ENCODE measurements around the gene ZNF343. TPM values are rescaled to one million over a fixed set of nuclear protein-coding genes. Genes with fewer than 3 reads are reported as not detected.

The ZNF343 gene
- total and polyA plus RNA-seq, 10 of the 15 experiments (the other 5 are each of a cell fraction or from before 2014, with no cell fraction given) = 1.3 to 11.1 (median 9.0) TPM

- TF ChIP-seq RAD21 (IDR thresholded peaks at IDR 0.05; ENCODE audit: insufficient read depth, low read depth, low read length) = no peak
- peak; percentile 100 for TF ChIP-seq RB1 (IDR thresholded peaks at IDR 0.05; ENCODE audit: borderline replicate concordance)
- TF ChIP-seq BRCA1 (IDR thresholded peaks at IDR 0.05; ENCODE audit: low read depth, low read length) = no peak
- TF ChIP-seq HCFC1 (IDR thresholded peaks at IDR 0.05; ENCODE audit: low read length) = peak; percentile 84
- TF ChIP-seq NRF1 (conservative IDR thresholded peaks at IDR 0.05; ENCODE audit: low read depth, low read length) = no peak
- TF ChIP-seq, protein P1, sequence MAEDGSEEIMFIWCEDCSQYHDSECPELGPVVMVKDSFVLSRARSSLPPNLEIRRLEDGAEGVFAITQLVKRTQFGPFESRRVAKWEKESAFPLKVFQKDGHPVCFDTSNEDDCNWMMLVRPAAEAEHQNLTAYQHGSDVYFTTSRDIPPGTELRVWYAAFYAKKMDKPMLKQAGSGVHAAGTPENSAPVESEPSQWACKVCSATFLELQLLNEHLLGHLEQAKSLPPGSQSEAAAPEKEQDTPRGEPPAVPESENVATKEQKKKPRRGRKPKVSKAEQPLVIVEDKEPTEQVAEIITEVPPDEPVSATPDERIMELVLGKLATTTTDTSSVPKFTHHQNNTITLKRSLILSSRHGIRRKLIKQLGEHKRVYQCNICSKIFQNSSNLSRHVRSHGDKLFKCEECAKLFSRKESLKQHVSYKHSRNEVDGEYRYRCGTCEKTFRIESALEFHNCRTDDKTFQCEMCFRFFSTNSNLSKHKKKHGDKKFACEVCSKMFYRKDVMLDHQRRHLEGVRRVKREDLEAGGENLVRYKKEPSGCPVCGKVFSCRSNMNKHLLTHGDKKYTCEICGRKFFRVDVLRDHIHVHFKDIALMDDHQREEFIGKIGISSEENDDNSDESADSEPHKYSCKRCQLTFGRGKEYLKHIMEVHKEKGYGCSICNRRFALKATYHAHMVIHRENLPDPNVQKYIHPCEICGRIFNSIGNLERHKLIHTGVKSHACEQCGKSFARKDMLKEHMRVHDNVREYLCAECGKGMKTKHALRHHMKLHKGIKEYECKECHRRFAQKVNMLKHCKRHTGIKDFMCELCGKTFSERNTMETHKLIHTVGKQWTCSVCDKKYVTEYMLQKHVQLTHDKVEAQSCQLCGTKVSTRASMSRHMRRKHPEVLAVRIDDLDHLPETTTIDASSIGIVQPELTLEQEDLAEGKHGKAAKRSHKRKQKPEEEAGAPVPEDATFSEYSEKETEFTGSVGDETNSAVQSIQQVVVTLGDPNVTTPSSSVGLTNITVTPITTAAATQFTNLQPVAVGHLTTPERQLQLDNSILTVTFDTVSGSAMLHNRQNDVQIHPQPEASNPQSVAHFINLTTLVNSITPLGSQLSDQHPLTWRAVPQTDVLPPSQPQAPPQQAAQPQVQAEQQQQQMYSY (CRISPR knock-in tag; IDR thresholded peaks at IDR 0.05) = no peak
- TF ChIP-seq MEF2A (IDR thresholded peaks at IDR 0.05; ENCODE audit: insufficient read depth, low read depth, low read length) = 0 out of 2 replicates have a peak, but pooled peaks have one; percentile 56
- peak; percentile 95 for TF ChIP-seq POLR2A (IDR thresholded peaks at IDR 0.05; ENCODE audit: low read depth, low read length)
- TF ChIP-seq, protein P2, sequence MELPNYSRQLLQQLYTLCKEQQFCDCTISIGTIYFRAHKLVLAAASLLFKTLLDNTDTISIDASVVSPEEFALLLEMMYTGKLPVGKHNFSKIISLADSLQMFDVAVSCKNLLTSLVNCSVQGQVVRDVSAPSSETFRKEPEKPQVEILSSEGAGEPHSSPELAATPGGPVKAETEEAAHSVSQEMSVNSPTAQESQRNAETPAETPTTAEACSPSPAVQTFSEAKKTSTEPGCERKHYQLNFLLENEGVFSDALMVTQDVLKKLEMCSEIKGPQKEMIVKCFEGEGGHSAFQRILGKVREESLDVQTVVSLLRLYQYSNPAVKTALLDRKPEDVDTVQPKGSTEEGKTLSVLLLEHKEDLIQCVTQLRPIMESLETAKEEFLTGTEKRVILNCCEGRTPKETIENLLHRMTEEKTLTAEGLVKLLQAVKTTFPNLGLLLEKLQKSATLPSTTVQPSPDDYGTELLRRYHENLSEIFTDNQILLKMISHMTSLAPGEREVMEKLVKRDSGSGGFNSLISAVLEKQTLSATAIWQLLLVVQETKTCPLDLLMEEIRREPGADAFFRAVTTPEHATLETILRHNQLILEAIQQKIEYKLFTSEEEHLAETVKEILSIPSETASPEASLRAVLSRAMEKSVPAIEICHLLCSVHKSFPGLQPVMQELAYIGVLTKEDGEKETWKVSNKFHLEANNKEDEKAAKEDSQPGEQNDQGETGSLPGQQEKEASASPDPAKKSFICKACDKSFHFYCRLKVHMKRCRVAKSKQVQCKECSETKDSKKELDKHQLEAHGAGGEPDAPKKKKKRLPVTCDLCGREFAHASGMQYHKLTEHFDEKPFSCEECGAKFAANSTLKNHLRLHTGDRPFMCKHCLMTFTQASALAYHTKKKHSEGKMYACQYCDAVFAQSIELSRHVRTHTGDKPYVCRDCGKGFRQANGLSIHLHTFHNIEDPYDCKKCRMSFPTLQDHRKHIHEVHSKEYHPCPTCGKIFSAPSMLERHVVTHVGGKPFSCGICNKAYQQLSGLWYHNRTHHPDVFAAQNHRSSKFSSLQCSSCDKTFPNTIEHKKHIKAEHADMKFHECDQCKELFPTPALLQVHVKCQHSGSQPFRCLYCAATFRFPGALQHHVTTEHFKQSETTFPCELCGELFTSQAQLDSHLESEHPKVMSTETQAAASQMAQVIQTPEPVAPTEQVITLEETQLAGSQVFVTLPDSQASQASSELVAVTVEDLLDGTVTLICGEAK (IDR thresholded peaks at IDR 0.05; ENCODE audit: borderline replicate concordance) = peak; percentile 100
- no peak for TF ChIP-seq YBX1 (IDR thresholded peaks at IDR 0.05)
- TF ChIP-seq, protein P3, sequence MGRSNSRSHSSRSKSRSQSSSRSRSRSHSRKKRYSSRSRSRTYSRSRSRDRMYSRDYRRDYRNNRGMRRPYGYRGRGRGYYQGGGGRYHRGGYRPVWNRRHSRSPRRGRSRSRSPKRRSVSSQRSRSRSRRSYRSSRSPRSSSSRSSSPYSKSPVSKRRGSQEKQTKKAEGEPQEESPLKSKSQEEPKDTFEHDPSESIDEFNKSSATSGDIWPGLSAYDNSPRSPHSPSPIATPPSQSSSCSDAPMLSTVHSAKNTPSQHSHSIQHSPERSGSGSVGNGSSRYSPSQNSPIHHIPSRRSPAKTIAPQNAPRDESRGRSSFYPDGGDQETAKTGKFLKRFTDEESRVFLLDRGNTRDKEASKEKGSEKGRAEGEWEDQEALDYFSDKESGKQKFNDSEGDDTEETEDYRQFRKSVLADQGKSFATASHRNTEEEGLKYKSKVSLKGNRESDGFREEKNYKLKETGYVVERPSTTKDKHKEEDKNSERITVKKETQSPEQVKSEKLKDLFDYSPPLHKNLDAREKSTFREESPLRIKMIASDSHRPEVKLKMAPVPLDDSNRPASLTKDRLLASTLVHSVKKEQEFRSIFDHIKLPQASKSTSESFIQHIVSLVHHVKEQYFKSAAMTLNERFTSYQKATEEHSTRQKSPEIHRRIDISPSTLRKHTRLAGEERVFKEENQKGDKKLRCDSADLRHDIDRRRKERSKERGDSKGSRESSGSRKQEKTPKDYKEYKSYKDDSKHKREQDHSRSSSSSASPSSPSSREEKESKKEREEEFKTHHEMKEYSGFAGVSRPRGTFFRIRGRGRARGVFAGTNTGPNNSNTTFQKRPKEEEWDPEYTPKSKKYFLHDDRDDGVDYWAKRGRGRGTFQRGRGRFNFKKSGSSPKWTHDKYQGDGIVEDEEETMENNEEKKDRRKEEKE (IDR thresholded peaks at IDR 0.05) = no peak
- no peak for TF ChIP-seq EZH2 (IDR thresholded peaks at IDR 0.05; ENCODE audit: borderline replicate concordance, control insufficient read depth, low read depth, low read length)
- TF ChIP-seq, protein P4, sequence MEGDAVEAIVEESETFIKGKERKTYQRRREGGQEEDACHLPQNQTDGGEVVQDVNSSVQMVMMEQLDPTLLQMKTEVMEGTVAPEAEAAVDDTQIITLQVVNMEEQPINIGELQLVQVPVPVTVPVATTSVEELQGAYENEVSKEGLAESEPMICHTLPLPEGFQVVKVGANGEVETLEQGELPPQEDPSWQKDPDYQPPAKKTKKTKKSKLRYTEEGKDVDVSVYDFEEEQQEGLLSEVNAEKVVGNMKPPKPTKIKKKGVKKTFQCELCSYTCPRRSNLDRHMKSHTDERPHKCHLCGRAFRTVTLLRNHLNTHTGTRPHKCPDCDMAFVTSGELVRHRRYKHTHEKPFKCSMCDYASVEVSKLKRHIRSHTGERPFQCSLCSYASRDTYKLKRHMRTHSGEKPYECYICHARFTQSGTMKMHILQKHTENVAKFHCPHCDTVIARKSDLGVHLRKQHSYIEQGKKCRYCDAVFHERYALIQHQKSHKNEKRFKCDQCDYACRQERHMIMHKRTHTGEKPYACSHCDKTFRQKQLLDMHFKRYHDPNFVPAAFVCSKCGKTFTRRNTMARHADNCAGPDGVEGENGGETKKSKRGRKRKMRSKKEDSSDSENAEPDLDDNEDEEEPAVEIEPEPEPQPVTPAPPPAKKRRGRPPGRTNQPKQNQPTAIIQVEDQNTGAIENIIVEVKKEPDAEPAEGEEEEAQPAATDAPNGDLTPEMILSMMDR (IDR thresholded peaks at IDR 0.05 in 2 of 3, conservative IDR thresholded peaks at IDR 0.05 in 1 of 3; ENCODE audit: control insufficient read depth in 2 of 3, extremely low read depth in 1 of 3, insufficient read depth in 1 of 3, low read depth in 3 of 3, low read length in 3 of 3) = no peak
- TF ChIP-seq SMC3 (IDR thresholded peaks at IDR 0.05; ENCODE audit: borderline replicate concordance, low read length) = no peak
- no peak for TF ChIP-seq CEBPB (IDR thresholded peaks at IDR 0.05; ENCODE audit: borderline replicate concordance in 1 of 2, low read depth in 2 of 2, low read length in 2 of 2)
These were observed 38.1 kb downstream of the ZNF343 start, which contains the start of gene SNRPB (continued) for GRCh38 chr20:2470423-2471193.
